ENCODE data around the gene SCO2. TPM values are rescaled to one million over a fixed set of nuclear protein-coding genes. Genes with fewer than 3 reads are reported as not detected.
A peak's percentile ranks its signal among the peaks of the same experiment; 100 is the strongest.

SCO2 gene
- total and polyA plus RNA-seq, 2 of the 13 experiments (the other 11 are each of a cell fraction or from before 2014, with no cell fraction given) = 0.32 to 3.7 TPM

DNA sequence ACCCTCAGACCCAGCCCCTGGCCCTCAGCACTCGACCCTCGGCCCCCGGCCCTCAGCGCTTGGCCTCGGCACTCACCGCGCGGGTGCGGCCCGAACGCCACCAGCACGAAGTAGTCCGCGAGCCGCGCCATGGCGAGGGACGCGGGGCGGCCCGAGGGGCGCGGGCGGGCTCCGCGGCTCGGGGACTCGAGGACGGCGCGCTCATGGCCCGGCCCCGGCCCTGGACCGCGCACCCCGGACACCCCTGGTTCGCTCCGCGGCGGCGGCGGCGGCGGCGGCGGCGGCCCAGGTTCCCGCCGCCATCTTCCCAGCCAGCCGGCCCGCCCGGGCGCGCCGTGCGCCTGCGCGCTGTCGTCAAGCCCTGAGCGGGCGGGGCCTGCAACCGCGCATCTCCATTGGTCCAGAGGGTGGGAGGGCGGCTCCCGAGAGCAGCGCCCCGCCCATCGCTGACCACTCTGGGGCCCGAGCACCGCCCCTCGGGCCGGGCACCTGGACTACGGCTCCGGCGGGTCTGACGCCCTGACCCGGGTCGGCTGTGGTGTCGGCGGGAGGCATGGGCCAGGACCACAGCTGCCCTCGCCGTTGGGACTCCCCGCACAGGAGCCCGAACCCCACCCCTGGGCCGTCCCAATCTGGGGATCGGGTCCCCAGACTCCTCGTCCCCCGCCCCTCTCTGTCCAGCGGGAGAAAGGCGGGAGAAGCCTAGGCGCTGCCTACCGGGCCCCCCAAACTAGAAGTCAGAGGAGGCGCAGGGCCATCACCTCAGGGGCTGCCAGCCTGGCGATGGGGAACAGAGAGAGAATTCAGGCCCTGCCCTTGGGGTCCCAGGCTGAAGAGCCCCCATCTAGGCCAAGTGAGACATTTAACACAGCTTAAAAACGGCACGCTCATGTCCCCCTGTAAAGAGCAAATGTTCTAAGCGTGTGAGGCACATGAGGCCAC lies 50.4 kb downstream of the SCO2 start, which contains the start of gene SBF1 (continued):
- TF ChIP-seq, protein P1, sequence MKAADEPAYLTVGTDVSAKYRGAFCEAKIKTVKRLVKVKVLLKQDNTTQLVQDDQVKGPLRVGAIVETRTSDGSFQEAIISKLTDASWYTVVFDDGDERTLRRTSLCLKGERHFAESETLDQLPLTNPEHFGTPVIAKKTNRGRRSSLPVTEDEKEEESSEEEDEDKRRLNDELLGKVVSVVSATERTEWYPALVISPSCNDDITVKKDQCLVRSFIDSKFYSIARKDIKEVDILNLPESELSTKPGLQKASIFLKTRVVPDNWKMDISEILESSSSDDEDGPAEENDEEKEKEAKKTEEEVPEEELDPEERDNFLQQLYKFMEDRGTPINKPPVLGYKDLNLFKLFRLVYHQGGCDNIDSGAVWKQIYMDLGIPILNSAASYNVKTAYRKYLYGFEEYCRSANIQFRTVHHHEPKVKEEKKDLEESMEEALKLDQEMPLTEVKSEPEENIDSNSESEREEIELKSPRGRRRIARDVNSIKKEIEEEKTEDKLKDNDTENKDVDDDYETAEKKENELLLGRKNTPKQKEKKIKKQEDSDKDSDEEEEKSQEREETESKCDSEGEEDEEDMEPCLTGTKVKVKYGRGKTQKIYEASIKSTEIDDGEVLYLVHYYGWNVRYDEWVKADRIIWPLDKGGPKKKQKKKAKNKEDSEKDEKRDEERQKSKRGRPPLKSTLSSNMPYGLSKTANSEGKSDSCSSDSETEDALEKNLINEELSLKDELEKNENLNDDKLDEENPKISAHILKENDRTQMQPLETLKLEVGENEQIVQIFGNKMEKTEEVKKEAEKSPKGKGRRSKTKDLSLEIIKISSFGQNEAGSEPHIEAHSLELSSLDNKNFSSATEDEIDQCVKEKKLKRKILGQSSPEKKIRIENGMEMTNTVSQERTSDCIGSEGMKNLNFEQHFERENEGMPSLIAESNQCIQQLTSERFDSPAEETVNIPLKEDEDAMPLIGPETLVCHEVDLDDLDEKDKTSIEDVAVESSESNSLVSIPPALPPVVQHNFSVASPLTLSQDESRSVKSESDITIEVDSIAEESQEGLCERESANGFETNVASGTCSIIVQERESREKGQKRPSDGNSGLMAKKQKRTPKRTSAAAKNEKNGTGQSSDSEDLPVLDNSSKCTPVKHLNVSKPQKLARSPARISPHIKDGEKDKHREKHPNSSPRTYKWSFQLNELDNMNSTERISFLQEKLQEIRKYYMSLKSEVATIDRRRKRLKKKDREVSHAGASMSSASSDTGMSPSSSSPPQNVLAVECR (CRISPR knock-in tag; IDR thresholded peaks at IDR 0.05; ENCODE audit: borderline replicate concordance) = peak; percentile 56
- TF ChIP-seq REL (CRISPR knock-in tag; conservative IDR thresholded peaks at IDR 0.05) (no peak), ZNF331 (CRISPR knock-in tag; IDR thresholded peaks at IDR 0.05) (no peak), RFX5 (IDR thresholded peaks at IDR 0.05; ENCODE audit: low read depth, low read length) (no peak), ZNF891 (CRISPR knock-in tag; IDR thresholded peaks at IDR 0.05) (0 out of 2 replicates have a peak, but pooled peaks have one; percentile 13), CHCHD3 (CRISPR knock-in tag; IDR thresholded peaks at IDR 0.05) (no peak), XRCC5 (optimal IDR thresholded peaks at IDR 0.05; ENCODE audit: low read length) (peak; percentile 43)
- TF ChIP-seq, protein P2, sequence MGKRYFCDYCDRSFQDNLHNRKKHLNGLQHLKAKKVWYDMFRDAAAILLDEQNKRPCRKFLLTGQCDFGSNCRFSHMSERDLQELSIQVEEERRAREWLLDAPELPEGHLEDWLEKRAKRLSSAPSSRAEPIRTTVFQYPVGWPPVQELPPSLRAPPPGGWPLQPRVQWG (CRISPR knock-in tag; IDR thresholded peaks at IDR 0.05; ENCODE audit: borderline replicate concordance, low read depth) = no peak
- TF ChIP-seq, protein P3, sequence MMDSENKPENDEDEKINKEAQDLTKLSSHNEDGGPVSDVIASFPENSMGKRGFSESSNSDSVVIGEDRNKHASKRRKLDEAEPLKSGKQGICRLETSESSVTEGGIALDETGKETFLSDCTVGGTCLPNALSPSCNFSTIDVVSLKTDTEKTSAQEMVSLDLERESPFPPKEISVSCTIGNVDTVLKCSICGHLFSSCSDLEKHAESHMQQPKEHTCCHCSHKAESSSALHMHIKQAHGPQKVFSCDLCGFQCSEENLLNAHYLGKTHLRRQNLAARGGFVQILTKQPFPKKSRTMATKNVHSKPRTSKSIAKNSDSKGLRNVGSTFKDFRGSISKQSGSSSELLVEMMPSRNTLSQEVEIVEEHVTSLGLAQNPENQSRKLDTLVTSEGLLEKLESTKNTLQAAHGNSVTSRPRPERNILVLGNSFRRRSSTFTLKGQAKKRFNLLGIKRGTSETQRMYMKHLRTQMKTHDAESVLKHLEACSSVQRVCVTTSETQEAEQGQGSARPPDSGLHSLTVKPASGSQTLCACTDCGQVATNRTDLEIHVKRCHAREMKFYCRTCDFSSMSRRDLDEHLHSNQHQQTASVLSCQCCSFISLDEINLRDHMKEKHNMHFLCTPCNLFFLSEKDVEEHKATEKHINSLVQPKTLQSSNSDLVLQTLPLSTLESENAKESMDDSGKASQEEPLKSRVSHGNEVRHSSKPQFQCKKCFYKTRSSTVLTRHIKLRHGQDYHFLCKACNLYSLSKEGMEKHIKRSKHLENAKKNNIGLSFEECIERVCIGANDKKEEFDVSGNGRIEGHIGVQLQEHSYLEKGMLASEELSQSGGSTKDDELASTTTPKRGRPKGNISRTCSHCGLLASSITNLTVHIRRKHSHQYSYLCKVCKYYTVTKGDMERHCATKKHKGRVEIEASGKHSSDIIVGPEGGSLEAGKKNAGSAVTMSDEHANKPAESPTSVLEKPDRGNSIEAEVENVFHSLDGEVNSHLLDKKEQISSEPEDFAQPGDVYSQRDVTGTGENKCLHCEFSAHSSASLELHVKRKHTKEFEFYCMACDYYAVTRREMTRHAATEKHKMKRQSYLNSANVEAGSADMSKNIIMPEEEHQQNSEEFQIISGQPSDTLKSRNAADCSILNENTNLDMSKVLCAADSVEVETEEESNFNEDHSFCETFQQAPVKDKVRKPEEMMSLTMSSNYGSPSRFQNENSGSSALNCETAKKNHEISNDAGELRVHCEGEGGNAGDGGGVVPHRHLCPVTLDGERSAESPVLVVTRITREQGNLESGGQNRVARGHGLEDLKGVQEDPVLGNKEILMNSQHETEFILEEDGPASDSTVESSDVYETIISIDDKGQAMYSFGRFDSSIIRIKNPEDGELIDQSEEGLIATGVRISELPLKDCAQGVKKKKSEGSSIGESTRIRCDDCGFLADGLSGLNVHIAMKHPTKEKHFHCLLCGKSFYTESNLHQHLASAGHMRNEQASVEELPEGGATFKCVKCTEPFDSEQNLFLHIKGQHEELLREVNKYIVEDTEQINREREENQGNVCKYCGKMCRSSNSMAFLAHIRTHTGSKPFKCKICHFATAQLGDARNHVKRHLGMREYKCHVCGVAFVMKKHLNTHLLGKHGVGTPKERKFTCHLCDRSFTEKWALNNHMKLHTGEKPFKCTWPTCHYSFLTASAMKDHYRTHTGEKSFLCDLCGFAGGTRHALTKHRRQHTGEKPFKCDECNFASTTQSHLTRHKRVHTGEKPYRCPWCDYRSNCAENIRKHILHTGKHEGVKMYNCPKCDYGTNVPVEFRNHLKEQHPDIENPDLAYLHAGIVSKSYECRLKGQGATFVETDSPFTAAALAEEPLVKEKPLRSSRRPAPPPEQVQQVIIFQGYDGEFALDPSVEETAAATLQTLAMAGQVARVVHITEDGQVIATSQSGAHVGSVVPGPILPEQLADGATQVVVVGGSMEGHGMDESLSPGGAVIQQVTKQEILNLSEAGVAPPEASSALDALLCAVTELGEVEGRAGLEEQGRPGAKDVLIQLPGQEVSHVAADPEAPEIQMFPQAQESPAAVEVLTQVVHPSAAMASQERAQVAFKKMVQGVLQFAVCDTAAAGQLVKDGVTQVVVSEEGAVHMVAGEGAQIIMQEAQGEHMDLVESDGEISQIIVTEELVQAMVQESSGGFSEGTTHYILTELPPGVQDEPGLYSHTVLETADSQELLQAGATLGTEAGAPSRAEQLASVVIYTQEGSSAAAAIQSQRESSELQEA (CRISPR knock-in tag; IDR thresholded peaks at IDR 0.05; ENCODE audit: not compliant biosample characterization) = no peak
- TF ChIP-seq, protein P4, sequence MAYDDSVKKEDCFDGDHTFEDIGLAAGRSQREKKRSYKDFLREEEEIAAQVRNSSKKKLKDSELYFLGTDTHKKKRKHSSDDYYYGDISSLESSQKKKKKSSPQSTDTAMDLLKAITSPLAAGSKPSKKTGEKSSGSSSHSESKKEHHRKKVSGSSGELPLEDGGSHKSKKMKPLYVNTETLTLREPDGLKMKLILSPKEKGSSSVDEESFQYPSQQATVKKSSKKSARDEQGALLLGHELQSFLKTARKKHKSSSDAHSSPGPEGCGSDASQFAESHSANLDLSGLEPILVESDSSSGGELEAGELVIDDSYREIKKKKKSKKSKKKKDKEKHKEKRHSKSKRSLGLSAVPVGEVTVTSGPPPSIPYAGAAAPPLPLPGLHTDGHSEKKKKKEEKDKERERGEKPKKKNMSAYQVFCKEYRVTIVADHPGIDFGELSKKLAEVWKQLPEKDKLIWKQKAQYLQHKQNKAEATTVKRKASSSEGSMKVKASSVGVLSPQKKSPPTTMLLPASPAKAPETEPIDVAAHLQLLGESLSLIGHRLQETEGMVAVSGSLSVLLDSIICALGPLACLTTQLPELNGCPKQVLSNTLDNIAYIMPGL (CRISPR knock-in tag; IDR thresholded peaks at IDR 0.05; ENCODE audit: borderline replicate concordance in 1 of 2, low read depth in 1 of 2) = no peak
- TF ChIP-seq, protein P5, sequence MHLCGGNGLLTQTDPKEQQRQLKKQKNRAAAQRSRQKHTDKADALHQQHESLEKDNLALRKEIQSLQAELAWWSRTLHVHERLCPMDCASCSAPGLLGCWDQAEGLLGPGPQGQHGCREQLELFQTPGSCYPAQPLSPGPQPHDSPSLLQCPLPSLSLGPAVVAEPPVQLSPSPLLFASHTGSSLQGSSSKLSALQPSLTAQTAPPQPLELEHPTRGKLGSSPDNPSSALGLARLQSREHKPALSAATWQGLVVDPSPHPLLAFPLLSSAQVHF (CRISPR knock-in tag; IDR thresholded peaks at IDR 0.05) = no peak

Data from HepG2 (cell line).